Fibroblast of gingiva (primary cell): ENCODE data around the gene LMO4.
A peak's percentile ranks its signal among the peaks of the same experiment; 100 is the strongest.

ENCODE experiments used
- DNase-seq: peaks from one replicate; pipeline ENCODE4 v3.0.0-alpha.2; 2011; ENCODE audit warnings: low read depth

LMO4 gene

GRCh38 chr1:87362063-87362833 is 33.6 kb downstream of the LMO4 start:
- DNase-seq = no peak

- peak; percentile 58 for DNase-seq
Observed at GRCh38 chr1:87362834-87363426, 34.2 kb downstream of the LMO4 start.

- no peak for DNase-seq
Observed at GRCh38 chr1:87367549-87367948, 38.9 kb downstream of the LMO4 start.

GRCh38 chr1:87368907-87369306 is 40.2 kb downstream of the LMO4 start:
- DNase-seq = no peak

- no peak for DNase-seq
Observed at GRCh38 chr1:87369736-87370478, 41.2 kb downstream of the LMO4 start.

- no peak for DNase-seq
Observed at GRCh38 chr1:87370544-87370943, 41.9 kb downstream of the LMO4 start.

- no peak for DNase-seq
Observed at GRCh38 chr1:87379306-87379705, 50.6 kb downstream of the LMO4 start.

GRCh38 chr1:87386217-87386790 is 57.6 kb downstream of the LMO4 start:
- DNase-seq = no peak

GRCh38 chr1:87388411-87388810 is 59.7 kb downstream of the LMO4 start:
- DNase-seq = no peak

GRCh38 chr1:87389011-87389410 is 60.3 kb downstream of the LMO4 start:
- DNase-seq = no peak

GRCh38 chr1:87389546-87389945 is 60.9 kb downstream of the LMO4 start:
- no peak for DNase-seq

GRCh38 chr1:87392248-87393192 is 63.8 kb downstream of the LMO4 start:
- DNase-seq = peak; percentile 63

- no peak for DNase-seq
Observed at GRCh38 chr1:87393445-87394085, 64.9 kb downstream of the LMO4 start.

GRCh38 chr1:87394513-87394912 is 65.8 kb downstream of the LMO4 start:
- no peak for DNase-seq

- no peak for DNase-seq
Observed at GRCh38 chr1:87394982-87395381, 66.3 kb downstream of the LMO4 start.
